ENCODE results near the gene NKG7.
"Not testable (repeated sequence)": the region's sequence is repeated elsewhere in the genome, so short reads cannot be mapped to it uniquely, and the experiment has no call there.

NKG7 gene

GRCh38 chr19:51410950-51411748 is 38.7 kb upstream of the NKG7 start:
- TF ChIP-seq ZNF565 (CRISPR knock-in tag; conservative IDR thresholded peaks at IDR 0.05; ENCODE audit: low read depth) (no peak), RARB (CRISPR knock-in tag; IDR thresholded peaks at IDR 0.05) (no peak), ZNF70 (CRISPR knock-in tag; IDR thresholded peaks at IDR 0.05) (no peak), TOX (CRISPR knock-in tag; IDR thresholded peaks at IDR 0.05; ENCODE audit: borderline replicate concordance) (no peak), SNAI2 (CRISPR knock-in tag; IDR thresholded peaks at IDR 0.05) (no peak)
- no peak for ATAC-seq

- ATAC-seq: peak; percentile 49
- TF ChIP-seq SNAI2 (CRISPR knock-in tag; IDR thresholded peaks at IDR 0.05) (no peak), ZNF8 (CRISPR knock-in tag; IDR thresholded peaks at IDR 0.05) (no peak), ARNTL (CRISPR knock-in tag; IDR thresholded peaks at IDR 0.05; ENCODE audit: borderline replicate concordance, low read depth) (no peak), ZFP30 (CRISPR knock-in tag; IDR thresholded peaks at IDR 0.05) (no peak), CSDC2 (CRISPR knock-in tag; IDR thresholded peaks at IDR 0.05) (no peak), ZNF70 (CRISPR knock-in tag; IDR thresholded peaks at IDR 0.05) (no peak), GLIS3 (CRISPR knock-in tag; IDR thresholded peaks at IDR 0.05) (no peak), ZNF565 (CRISPR knock-in tag; conservative IDR thresholded peaks at IDR 0.05; ENCODE audit: low read depth) (no peak), ISL1 (CRISPR knock-in tag; IDR thresholded peaks at IDR 0.05) (no peak), RARB (CRISPR knock-in tag; IDR thresholded peaks at IDR 0.05) (no peak), POU6F1 (CRISPR knock-in tag; IDR thresholded peaks at IDR 0.05; ENCODE audit: borderline replicate concordance, low read depth) (no peak), ESRRG (CRISPR knock-in tag; IDR thresholded peaks at IDR 0.05) (no peak), CREB5 (CRISPR knock-in tag; IDR thresholded peaks at IDR 0.05; ENCODE audit: low read depth) (no peak)
Measured at GRCh38 chr19:51407511-51408131, 35.2 kb upstream of the NKG7 start.

- no peak for TF ChIP-seq CSDC2 (CRISPR knock-in tag; IDR thresholded peaks at IDR 0.05)
- no peak for TF ChIP-seq OSR1 (CRISPR knock-in tag; IDR thresholded peaks at IDR 0.05)
- no peak for TF ChIP-seq GLIS3 (CRISPR knock-in tag; IDR thresholded peaks at IDR 0.05)
- no peak for TF ChIP-seq PATZ1 (CRISPR knock-in tag; IDR thresholded peaks at IDR 0.05; ENCODE audit: borderline replicate concordance)
- no peak for TF ChIP-seq POU6F1 (CRISPR knock-in tag; IDR thresholded peaks at IDR 0.05; ENCODE audit: borderline replicate concordance, low read depth)
- no peak for TF ChIP-seq TOX (CRISPR knock-in tag; IDR thresholded peaks at IDR 0.05; ENCODE audit: borderline replicate concordance)
- no peak for TF ChIP-seq BACH2 (CRISPR knock-in tag; IDR thresholded peaks at IDR 0.05; ENCODE audit: borderline replicate concordance)
- no peak for ATAC-seq
Measured at GRCh38 chr19:51402117-51402516, 29.7 kb upstream of the NKG7 start.

- ATAC-seq: not testable (repeated sequence)
Measured at GRCh38 chr19:51399936-51400335, 27.5 kb upstream of the NKG7 start.

- TF ChIP-seq ZNF70 (CRISPR knock-in tag; IDR thresholded peaks at IDR 0.05): no peak
- TF ChIP-seq RARB (CRISPR knock-in tag; IDR thresholded peaks at IDR 0.05): no peak
- TF ChIP-seq GLIS3 (CRISPR knock-in tag; IDR thresholded peaks at IDR 0.05): no peak
- no peak for TF ChIP-seq ZFP3 (CRISPR knock-in tag; IDR thresholded peaks at IDR 0.05)
- no peak for ATAC-seq
Measured at GRCh38 chr19:51399231-51399630, 26.8 kb upstream of the NKG7 start.
